SU-DHL-6 (cell line): ENCODE data around the gene YWHAG.
A peak's percentile ranks its signal among the peaks of the same experiment; 100 is the strongest.

Experiments
- H2AFZ ChIP-seq: fragments of 200-600 bp; sonication (generic); 2 replicates; pipeline ENCODE4 v1.6.1; 2014; ENCODE audit warnings: low read depth, mild to moderate bottlenecking, moderate library complexity, mixed read lengths, antibody characterized with exemption, low read length; ENCODE audit not compliant: severe bottlenecking
- H3F3A ChIP-seq: fragments of 200-600 bp; shearing (Covaris generic); 2 replicates; pipeline ENCODE4 v1.6.0; 2016; ENCODE audit warnings: antibody characterized with exemption, mild to moderate bottlenecking; ENCODE audit not compliant: insufficient read depth
- H3K27ac ChIP-seq: fragments of 200-600 bp; sonication (generic); 2 replicates; pipeline ENCODE4 v1.5.1; 2016; ENCODE audit warnings: low read depth, mild to moderate bottlenecking, low read length, moderate library complexity, mixed read lengths
- H3K27me3 ChIP-seq: fragments of 200-600 bp; sonication (generic), shearing (Covaris generic); 2 replicates; pipeline ENCODE4 v1.6.0; 2014; ENCODE audit warnings: mild to moderate bottlenecking, low read length
- H3K36me3 ChIP-seq: fragments of 200-600 bp; sonication (generic); 2 replicates; pipeline ENCODE4 v1.6.1; 2014; ENCODE audit warnings: mild to moderate bottlenecking, low read length, mixed read lengths
- H3K4me2 ChIP-seq: fragments of 300-600, 200-600 bp; shearing (Covaris generic), sonication (generic); 2 replicates; pipeline ENCODE4 v1.6.0; 2014; ENCODE audit warnings: low read length, low read depth, mild to moderate bottlenecking; ENCODE audit not compliant: poor library complexity, severe bottlenecking
- H3K4me3 ChIP-seq: fragments of 200-600 bp; sonication (generic); 2 replicates; pipeline ENCODE4 v1.5.1; 2014; ENCODE audit warnings: antibody characterized with exemption, low read length, mild to moderate bottlenecking, mixed read lengths; ENCODE audit not compliant: insufficient read depth, poor library complexity, severe bottlenecking
- H3K79me2 ChIP-seq: fragments of 200-600 bp; sonication (generic); 2 replicates; pipeline ENCODE4 v1.6.1; 2014; ENCODE audit warnings: mild to moderate bottlenecking, low read length, moderate library complexity; ENCODE audit not compliant: insufficient read depth
- H3K9ac ChIP-seq: fragments of 200-600 bp; sonication (generic); 2 replicates; pipeline ENCODE4 v1.7.0; 2014; ENCODE audit warnings: mild to moderate bottlenecking, low read length
- H3K9me2 ChIP-seq: fragments of 200-600 bp; sonication (generic); replicated peaks from 2 replicates; pipeline ENCODE4 v1.6.1; 2014; ENCODE audit warnings: low read length; ENCODE audit not compliant: insufficient read depth
- H3K9me3 ChIP-seq: fragments of 200-600 bp; sonication (generic); 2 replicates; pipeline ENCODE4 v1.6.1; 2014; ENCODE audit warnings: low read length, mixed read lengths; ENCODE audit not compliant: insufficient read depth
- H4K20me1 ChIP-seq: fragments of 200-600 bp; sonication (generic); 2 replicates; pipeline ENCODE4 v1.6.1; 2014; ENCODE audit warnings: low read depth, mild to moderate bottlenecking, antibody characterized with exemption, low read length, moderate library complexity, mixed read lengths
- CTCF ChIP-seq: fragments of 200-600 bp; sonication (generic); IDR thresholded peaks from one replicate; pipeline ENCODE4 v1.5.1; 2017; ENCODE audit warnings: antibody characterized with exemption, mild to moderate bottlenecking, low read length, moderate library complexity; ENCODE audit not compliant: insufficient read depth, poor library complexity, severe bottlenecking
- EZH2phosphoT487 ChIP-seq: fragments of 200-600 bp; sonication (generic), shearing (Covaris generic); conservative IDR thresholded peaks from 2 replicates; pipeline ENCODE4 v1.6.1; 2018; ENCODE audit warnings: mild to moderate bottlenecking, antibody characterized with exemption, low read length, moderate library complexity, mixed read lengths

The YWHAG gene

GRCh38 chr7:76343294-76343930, 15.4 kb downstream of the YWHAG start:
- TF ChIP-seq EZH2phosphoT487 = no peak
- no peak for TF ChIP-seq CTCF
- Histone ChIP-seq H3K27me3 (no peaks in the 10 kb centered on the region), H3K9ac (no peak overlapping the region), H3F3A (0 out of 2 replicates have a peak, but pooled peaks cover 4% of the 10 kb centered on the region), H3K9me3 (no peaks in the 10 kb centered on the region), H4K20me1 (peaks cover 26% of the 10 kb centered on the region), H3K27ac (no peak overlapping the region), H3K36me3 (peaks cover 28% of the 10 kb centered on the region; the same call in 1 of the 2 replicates), H3K9me2 (no peaks in the 10 kb centered on the region), H3K4me2 (no peak overlapping the region), H2AFZ (no peak overlapping the region), H3K79me2 (peaks cover 98% of the 10 kb centered on the region), H3K4me3 (no peak overlapping the region)

DNA sequence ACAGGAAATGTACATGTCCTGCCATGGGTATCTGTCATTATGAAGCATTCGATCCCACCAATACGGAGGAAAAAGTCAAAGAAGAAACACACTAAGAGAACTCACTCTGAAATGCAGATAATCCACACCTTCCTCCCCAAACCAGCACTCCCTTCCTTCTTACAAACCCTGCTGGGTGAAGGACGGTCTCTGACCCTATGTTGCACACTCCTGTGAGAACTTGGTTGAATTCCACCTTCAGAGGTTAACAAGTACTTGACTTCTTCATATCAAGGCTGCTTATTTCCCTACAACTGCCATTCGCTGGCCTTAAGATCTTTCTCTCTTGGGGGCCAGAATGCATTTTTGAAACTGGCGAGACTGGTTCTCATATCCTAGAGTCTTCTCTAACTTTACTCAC, 16.6 kb downstream of the YWHAG start:
- H3K36me3 ChIP-seq = peaks cover 25% of the 10 kb centered on the region; the same call in 1 of the 2 replicates
- no peak overlapping the region for H3K4me2 ChIP-seq
- H3K4me3 ChIP-seq = no peak overlapping the region
- no peaks in the 10 kb centered on the region for H3K9me3 ChIP-seq
- TF ChIP-seq EZH2phosphoT487 (no peak), CTCF (no peak)
- H3K9me2 ChIP-seq = no peaks in the 10 kb centered on the region
- no peaks in the 10 kb centered on the region for H3K27me3 ChIP-seq
- H3K27ac ChIP-seq = no peak overlapping the region
- H3F3A ChIP-seq = 0 out of 2 replicates have a peak, but pooled peaks cover 4% of the 10 kb centered on the region
- peaks cover 98% of the 10 kb centered on the region for H3K79me2 ChIP-seq
- H3K9ac ChIP-seq = no peak overlapping the region
- no peak overlapping the region for H2AFZ ChIP-seq
- H4K20me1 ChIP-seq = peaks cover 29% of the 10 kb centered on the region

DNA sequence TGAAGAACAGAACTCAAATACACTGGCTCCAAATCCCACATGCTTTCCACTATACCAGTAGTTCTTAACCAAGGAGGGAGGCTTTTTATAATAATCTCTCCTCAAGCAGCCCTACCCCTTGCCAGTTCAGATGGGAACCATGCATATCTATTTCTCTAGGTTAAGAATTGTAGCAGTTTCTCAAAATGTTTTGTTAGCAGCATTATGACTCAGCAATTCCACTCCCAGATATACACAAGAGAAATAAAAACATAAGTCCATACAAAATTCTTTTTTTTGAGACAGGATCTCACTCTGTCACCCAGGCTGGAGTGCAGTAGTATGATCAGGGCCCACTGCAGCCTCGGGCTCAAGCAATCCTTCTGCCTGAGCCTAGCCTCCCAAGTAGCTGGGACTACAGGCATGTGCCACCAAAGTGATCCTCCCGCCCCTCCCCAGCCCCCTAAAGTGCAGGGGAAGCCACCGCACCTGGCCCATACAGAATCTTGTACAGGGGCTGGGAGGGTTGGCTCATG, 18.1 kb downstream of the YWHAG start:
- peaks cover 14% of the 10 kb centered on the region; the same call in 1 of the 2 replicates for H3K36me3 ChIP-seq
- no peaks in the 10 kb centered on the region for H3K9me2 ChIP-seq
- no peak for TF ChIP-seq EZH2phosphoT487
- TF ChIP-seq CTCF = no peak
- H3K27me3 ChIP-seq = no peaks in the 10 kb centered on the region
- H2AFZ ChIP-seq = no peak overlapping the region
- no peak overlapping the region for H3K4me2 ChIP-seq
- peaks cover 99% of the 10 kb centered on the region for H3K79me2 ChIP-seq
- H4K20me1 ChIP-seq = peaks cover 32% of the 10 kb centered on the region
- H3K9ac ChIP-seq = no peak overlapping the region
- H3K27ac ChIP-seq = peak overlapping the region; percentile 14; the same call in 1 of the 2 replicates
- 0 out of 2 replicates have a peak, but pooled peaks cover 4% of the 10 kb centered on the region for H3F3A ChIP-seq
- no peaks in the 10 kb centered on the region for H3K9me3 ChIP-seq
- H3K4me3 ChIP-seq = no peak overlapping the region
